Measurements from ENCODE around the gene ZNF672. TPM values are rescaled to one million over a fixed set of nuclear protein-coding genes. Genes with fewer than 3 reads are reported as not detected.

Gene ZNF672
- total and polyA plus RNA-seq, 4 donors, result 6.4 to 28.0 (median 20.1) TPM

DNA sequence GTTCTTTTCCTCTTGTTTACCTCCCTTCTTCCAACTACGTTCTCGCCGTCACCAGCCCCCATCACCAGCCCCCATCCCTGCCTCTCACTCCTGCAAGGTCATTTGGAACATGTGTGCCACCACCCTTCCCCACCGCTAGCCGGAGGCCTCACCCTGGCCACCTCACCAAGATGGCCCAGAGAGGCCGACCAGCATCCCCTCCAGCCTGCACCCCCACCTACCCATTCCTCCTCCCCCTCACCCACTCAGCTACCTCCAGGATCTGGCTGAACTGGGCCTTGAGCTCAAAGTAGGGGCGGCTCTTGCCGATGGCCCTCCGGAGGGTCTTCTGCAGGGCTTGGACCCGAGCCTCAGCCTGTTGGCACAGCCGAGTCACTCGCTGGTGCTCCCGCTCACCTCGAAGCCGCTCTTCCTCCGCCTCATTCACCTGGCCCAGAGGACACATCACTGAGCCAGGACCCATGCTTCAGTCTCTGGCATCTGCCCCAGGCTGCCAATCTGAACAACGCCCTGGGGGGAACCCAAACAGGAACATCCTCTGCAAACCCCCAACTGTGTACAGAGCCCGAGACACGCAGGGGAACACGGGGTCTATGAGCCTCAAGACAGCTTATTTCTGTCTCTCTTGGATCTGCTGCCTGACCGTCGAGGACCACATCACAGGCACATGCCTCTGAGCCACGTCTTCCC lies 25.1 kb upstream of the ZNF672 start:
- TF ChIP-seq, protein P1, sequence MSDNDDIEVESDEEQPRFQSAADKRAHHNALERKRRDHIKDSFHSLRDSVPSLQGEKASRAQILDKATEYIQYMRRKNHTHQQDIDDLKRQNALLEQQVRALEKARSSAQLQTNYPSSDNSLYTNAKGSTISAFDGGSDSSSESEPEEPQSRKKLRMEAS (IDR thresholded peaks at IDR 0.05), result no peak
- TF ChIP-seq EGR1 (IDR thresholded peaks at IDR 0.05; ENCODE audit: low read depth in 2 of 2) (no peak), YY1 (IDR thresholded peaks at IDR 0.05) (no peak), HNF4A (conservative IDR thresholded peaks at IDR 0.05) (no peak), TAF1 (conservative IDR thresholded peaks at IDR 0.05) (no peak), FOXA1 (IDR thresholded peaks at IDR 0.05) (no peak), JUND (IDR thresholded peaks at IDR 0.05) (no peak), RAD21 (IDR thresholded peaks at IDR 0.05) (no peak), FOXA2 (IDR thresholded peaks at IDR 0.05) (no peak), GABPA (IDR thresholded peaks at IDR 0.05 in 1 of 2, conservative IDR thresholded peaks at IDR 0.05 in 1 of 2) (no peak)
- TF ChIP-seq, protein P2, sequence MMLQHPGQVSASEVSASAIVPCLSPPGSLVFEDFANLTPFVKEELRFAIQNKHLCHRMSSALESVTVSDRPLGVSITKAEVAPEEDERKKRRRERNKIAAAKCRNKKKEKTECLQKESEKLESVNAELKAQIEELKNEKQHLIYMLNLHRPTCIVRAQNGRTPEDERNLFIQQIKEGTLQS (IDR thresholded peaks at IDR 0.05), result no peak
- TF ChIP-seq, protein P3, sequence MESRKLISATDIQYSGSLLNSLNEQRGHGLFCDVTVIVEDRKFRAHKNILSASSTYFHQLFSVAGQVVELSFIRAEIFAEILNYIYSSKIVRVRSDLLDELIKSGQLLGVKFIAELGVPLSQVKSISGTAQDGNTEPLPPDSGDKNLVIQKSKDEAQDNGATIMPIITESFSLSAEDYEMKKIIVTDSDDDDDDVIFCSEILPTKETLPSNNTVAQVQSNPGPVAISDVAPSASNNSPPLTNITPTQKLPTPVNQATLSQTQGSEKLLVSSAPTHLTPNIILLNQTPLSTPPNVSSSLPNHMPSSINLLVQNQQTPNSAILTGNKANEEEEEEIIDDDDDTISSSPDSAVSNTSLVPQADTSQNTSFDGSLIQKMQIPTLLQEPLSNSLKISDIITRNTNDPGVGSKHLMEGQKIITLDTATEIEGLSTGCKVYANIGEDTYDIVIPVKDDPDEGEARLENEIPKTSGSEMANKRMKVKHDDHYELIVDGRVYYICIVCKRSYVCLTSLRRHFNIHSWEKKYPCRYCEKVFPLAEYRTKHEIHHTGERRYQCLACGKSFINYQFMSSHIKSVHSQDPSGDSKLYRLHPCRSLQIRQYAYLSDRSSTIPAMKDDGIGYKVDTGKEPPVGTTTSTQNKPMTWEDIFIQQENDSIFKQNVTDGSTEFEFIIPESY (IDR thresholded peaks at IDR 0.05), result no peak
- WGBS, result 97% methylated on average over 23 of the region's 23 CpGs
- Histone ChIP-seq H3K9me3 (ENCODE audit: control insufficient read depth in 4 of 4, low read length in 3 of 4) (no peaks in the 10 kb centered on the region), H3K36me3 (ENCODE audit: control insufficient read depth in 4 of 4, insufficient read depth in 3 of 4, low read depth in 1 of 4, low read length in 3 of 4) (peaks cover 9 to 35% (median 23%) of the 10 kb centered on the region in 4 donors), H3K4me3 (ENCODE audit: low read depth in 1 of 3, low read length in 3 of 3) (no peak overlapping the region), H3K4me1 (ENCODE audit: control insufficient read depth in 4 of 4, insufficient read depth in 4 of 4, low read length in 3 of 4) (peaks cover 2 to 17% (median 6%) of the 10 kb centered on the region in 4 donors), H3K27ac (ENCODE audit: low read depth in 1 of 2, low read length in 2 of 2) (no peak overlapping the region), H3K27me3 (ENCODE audit: control insufficient read depth in 4 of 4, insufficient read depth in 4 of 4, low read length in 3 of 4) (no peaks in the 10 kb centered on the region), H3K9ac (ENCODE audit: low read depth in 1 of 2, low read length in 2 of 2) (no peak overlapping the region)
- peak; percentile 22 for DNase-seq (ENCODE audit: low spot score)

DNA sequence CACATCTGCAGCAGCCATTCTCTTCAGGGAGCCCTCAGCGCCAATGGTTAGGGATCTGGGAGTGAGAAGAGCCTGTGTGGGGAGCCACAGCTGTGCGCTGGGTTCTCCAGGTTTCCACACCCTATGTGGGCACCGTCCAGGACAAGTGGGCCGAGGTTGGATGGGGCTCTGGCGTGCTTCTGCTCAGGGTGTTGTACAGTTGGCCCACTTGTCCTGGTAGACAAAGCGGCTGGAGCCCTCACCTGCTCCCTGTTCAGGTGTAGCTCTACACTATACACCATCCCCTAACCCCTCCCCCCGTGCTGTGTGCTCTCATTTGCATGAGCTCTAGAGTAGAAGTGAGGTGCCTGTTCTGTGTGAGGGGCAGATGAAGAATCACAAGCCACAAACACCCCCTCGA lies 24.5 kb upstream of the ZNF672 start:
- Histone ChIP-seq H3K27ac (ENCODE audit: low read depth in 1 of 2, low read length in 2 of 2) (no peak overlapping the region), H3K9ac (ENCODE audit: low read depth in 1 of 2, low read length in 2 of 2) (no peak overlapping the region), H3K9me3 (ENCODE audit: control insufficient read depth in 4 of 4, low read length in 3 of 4) (no peaks in the 10 kb centered on the region), H3K27me3 (ENCODE audit: control insufficient read depth in 4 of 4, insufficient read depth in 4 of 4, low read length in 3 of 4) (no peaks in the 10 kb centered on the region), H3K36me3 (ENCODE audit: control insufficient read depth in 4 of 4, insufficient read depth in 3 of 4, low read depth in 1 of 4, low read length in 3 of 4) (peaks cover 9 to 35% (median 24%) of the 10 kb centered on the region in 4 donors), H3K4me3 (ENCODE audit: low read depth in 1 of 3, low read length in 3 of 3) (no peak overlapping the region), H3K4me1 (ENCODE audit: control insufficient read depth in 4 of 4, insufficient read depth in 4 of 4, low read length in 3 of 4) (peaks cover 2 to 17% (median 6%) of the 10 kb centered on the region in 4 donors)
- no peak for TF ChIP-seq JUND (IDR thresholded peaks at IDR 0.05)
- TF ChIP-seq SP1 (IDR thresholded peaks at IDR 0.05), result no peak
- TF ChIP-seq, protein P4, sequence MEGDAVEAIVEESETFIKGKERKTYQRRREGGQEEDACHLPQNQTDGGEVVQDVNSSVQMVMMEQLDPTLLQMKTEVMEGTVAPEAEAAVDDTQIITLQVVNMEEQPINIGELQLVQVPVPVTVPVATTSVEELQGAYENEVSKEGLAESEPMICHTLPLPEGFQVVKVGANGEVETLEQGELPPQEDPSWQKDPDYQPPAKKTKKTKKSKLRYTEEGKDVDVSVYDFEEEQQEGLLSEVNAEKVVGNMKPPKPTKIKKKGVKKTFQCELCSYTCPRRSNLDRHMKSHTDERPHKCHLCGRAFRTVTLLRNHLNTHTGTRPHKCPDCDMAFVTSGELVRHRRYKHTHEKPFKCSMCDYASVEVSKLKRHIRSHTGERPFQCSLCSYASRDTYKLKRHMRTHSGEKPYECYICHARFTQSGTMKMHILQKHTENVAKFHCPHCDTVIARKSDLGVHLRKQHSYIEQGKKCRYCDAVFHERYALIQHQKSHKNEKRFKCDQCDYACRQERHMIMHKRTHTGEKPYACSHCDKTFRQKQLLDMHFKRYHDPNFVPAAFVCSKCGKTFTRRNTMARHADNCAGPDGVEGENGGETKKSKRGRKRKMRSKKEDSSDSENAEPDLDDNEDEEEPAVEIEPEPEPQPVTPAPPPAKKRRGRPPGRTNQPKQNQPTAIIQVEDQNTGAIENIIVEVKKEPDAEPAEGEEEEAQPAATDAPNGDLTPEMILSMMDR (IDR thresholded peaks at IDR 0.05; ENCODE audit: low read depth, low read length, missing input control), result no peak
- no peak for TF ChIP-seq NR2F2 (IDR thresholded peaks at IDR 0.05)
- TF ChIP-seq FOXA1 (IDR thresholded peaks at IDR 0.05), result no peak
- no peak for TF ChIP-seq FOXA2 (IDR thresholded peaks at IDR 0.05)
- TF ChIP-seq, protein P5, sequence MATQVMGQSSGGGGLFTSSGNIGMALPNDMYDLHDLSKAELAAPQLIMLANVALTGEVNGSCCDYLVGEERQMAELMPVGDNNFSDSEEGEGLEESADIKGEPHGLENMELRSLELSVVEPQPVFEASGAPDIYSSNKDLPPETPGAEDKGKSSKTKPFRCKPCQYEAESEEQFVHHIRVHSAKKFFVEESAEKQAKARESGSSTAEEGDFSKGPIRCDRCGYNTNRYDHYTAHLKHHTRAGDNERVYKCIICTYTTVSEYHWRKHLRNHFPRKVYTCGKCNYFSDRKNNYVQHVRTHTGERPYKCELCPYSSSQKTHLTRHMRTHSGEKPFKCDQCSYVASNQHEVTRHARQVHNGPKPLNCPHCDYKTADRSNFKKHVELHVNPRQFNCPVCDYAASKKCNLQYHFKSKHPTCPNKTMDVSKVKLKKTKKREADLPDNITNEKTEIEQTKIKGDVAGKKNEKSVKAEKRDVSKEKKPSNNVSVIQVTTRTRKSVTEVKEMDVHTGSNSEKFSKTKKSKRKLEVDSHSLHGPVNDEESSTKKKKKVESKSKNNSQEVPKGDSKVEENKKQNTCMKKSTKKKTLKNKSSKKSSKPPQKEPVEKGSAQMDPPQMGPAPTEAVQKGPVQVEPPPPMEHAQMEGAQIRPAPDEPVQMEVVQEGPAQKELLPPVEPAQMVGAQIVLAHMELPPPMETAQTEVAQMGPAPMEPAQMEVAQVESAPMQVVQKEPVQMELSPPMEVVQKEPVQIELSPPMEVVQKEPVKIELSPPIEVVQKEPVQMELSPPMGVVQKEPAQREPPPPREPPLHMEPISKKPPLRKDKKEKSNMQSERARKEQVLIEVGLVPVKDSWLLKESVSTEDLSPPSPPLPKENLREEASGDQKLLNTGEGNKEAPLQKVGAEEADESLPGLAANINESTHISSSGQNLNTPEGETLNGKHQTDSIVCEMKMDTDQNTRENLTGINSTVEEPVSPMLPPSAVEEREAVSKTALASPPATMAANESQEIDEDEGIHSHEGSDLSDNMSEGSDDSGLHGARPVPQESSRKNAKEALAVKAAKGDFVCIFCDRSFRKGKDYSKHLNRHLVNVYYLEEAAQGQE (IDR thresholded peaks at IDR 0.05), result no peak
- TF ChIP-seq, protein P1 (IDR thresholded peaks at IDR 0.05), result no peak
- TF ChIP-seq RAD21 (IDR thresholded peaks at IDR 0.05), result no peak
- TF ChIP-seq EGR1 (IDR thresholded peaks at IDR 0.05; ENCODE audit: low read depth in 2 of 2), result no peak
- WGBS, result 97% methylated on average over 8 of the region's 8 CpGs
- peak; percentile 16 for DNase-seq (ENCODE audit: low spot score)

Measured in liver (tissue), 9 donors.